WTC11 (cell line): ENCODE measurements around the gene TASL. TPM values are rescaled to one million over a fixed set of nuclear protein-coding genes. Genes with fewer than 3 reads are reported as not detected.

Experiments
- ATAC-seq: fragments of 200-7000 bp; cut with Tn5 transposase; 2 replicates; pipeline ENCODE4 v1.10.0; 2021; ENCODE audit warnings: mild to moderate bottlenecking, moderate library complexity
- CTCF ChIA-PET: fragments of 300-600 bp; sonication (Branson Sonifier 250); formaldehyde crosslinking; loops from one replicate; lab custom pipeline; 2021; ENCODE audit warnings: antibody characterized with exemption; lab: Charles Lee
- POLR2A ChIA-PET: fragments of 350-600 bp; sonication (Branson Sonifier 250); formaldehyde crosslinking; loops from one replicate; lab custom pipeline; 2021; ENCODE audit warnings: antibody characterized with exemption; lab: Charles Lee
- DNase-seq: peaks from one replicate; pipeline ENCODE4 v3.0.0; 2021; ENCODE audit warnings: low spot score
- H3K27ac Mint-ChIP-seq: 2 replicates; pipeline ENCODE4 v1.8.0; 2021; ENCODE audit warnings: mixed read lengths
- H3K27me3 Mint-ChIP-seq: 2 replicates; pipeline ENCODE4 v1.8.0; 2021; ENCODE audit warnings: low read depth, mild to moderate bottlenecking, moderate library complexity, mixed read lengths
- H3K36me3 Mint-ChIP-seq: 2 replicates; pipeline ENCODE4 v1.8.0; 2021; ENCODE audit warnings: mixed read lengths
- H3K4me1 Mint-ChIP-seq: 2 replicates; pipeline ENCODE4 v1.8.0; 2022; ENCODE audit warnings: mixed read lengths
- H3K4me3 Mint-ChIP-seq: 2 replicates; pipeline ENCODE4 v1.8.0; 2021; ENCODE audit warnings: mild to moderate bottlenecking, moderate library complexity, mixed read lengths
- H3K9me3 Mint-ChIP-seq: 2 replicates; pipeline ENCODE4 v1.8.0; 2021; ENCODE audit warnings: mixed read lengths
- CREB1 ChIP-seq: sonication (generic); formaldehyde crosslinking; IDR thresholded peaks from 2 replicates; pipeline ENCODE4 v1.8.0; 2023; ENCODE audit warnings: mild to moderate bottlenecking, missing genetic modification reagents
- E2F5 ChIP-seq: sonication (generic); formaldehyde crosslinking; IDR thresholded peaks from 2 replicates; pipeline ENCODE4 v1.8.1; 2022; ENCODE audit warnings: mild to moderate bottlenecking, moderate library complexity, missing genetic modification reagents
- FOXP4 ChIP-seq: sonication (generic); formaldehyde crosslinking; IDR thresholded peaks from 2 replicates; pipeline ENCODE4 v1.8.0; 2022; ENCODE audit warnings: mild to moderate bottlenecking, missing genetic modification reagents
- HMGXB4 ChIP-seq: sonication (generic); formaldehyde crosslinking; IDR thresholded peaks from 2 replicates; pipeline ENCODE4 v1.8.1; 2023; ENCODE audit warnings: mild to moderate bottlenecking, moderate library complexity, missing genetic modification reagents
- MAX ChIP-seq: sonication (generic); formaldehyde crosslinking; IDR thresholded peaks from 2 replicates; pipeline ENCODE4 v1.8.0; 2022; ENCODE audit warnings: mild to moderate bottlenecking, missing genetic modification reagents
- NR1H2 ChIP-seq: sonication (generic); formaldehyde crosslinking; IDR thresholded peaks from 2 replicates; pipeline ENCODE4 v1.9.0; 2021; ENCODE audit warnings: mild to moderate bottlenecking, moderate library complexity, missing genetic modification reagents
- NR3C1 ChIP-seq: sonication (generic); formaldehyde crosslinking; conservative IDR thresholded peaks from 2 replicates; pipeline ENCODE4 v1.8.1; 2023; ENCODE audit warnings: low read depth, mild to moderate bottlenecking, missing genetic modification reagents
- OVOL2 ChIP-seq: fragments of 250-450 bp; sonication (Bioruptor Pico); IDR thresholded peaks from 2 replicates; pipeline ENCODE4 v1.9.0; 2021; ENCODE audit warnings: mild to moderate bottlenecking, borderline replicate concordance
- PRRX2 ChIP-seq: fragments of 250-450 bp; sonication (Bioruptor Pico); IDR thresholded peaks from 2 replicates; pipeline ENCODE4 v1.8.0; 2021; ENCODE audit warnings: mild to moderate bottlenecking
- SMAD4 ChIP-seq: sonication (generic); formaldehyde crosslinking; IDR thresholded peaks from 2 replicates; pipeline ENCODE4 v1.8.0; 2022; ENCODE audit warnings: mild to moderate bottlenecking, missing genetic modification reagents
- ZBTB43 ChIP-seq: sonication (generic); formaldehyde crosslinking; IDR thresholded peaks from 2 replicates; pipeline ENCODE4 v1.8.1; 2023; ENCODE audit warnings: mild to moderate bottlenecking, missing genetic modification reagents
- ZNF232 ChIP-seq: sonication (generic); formaldehyde crosslinking; IDR thresholded peaks from 2 replicates; pipeline ENCODE4 v1.8.0; 2022; ENCODE audit warnings: mild to moderate bottlenecking, missing genetic modification reagents
- ZNF281 ChIP-seq: sonication (generic); formaldehyde crosslinking; IDR thresholded peaks from 2 replicates; pipeline ENCODE4 v1.8.0; 2023; ENCODE audit warnings: mild to moderate bottlenecking, missing genetic modification reagents
- ZNF423 ChIP-seq: fragments of 250-450 bp; sonication (Bioruptor Pico); IDR thresholded peaks from 2 replicates; pipeline ENCODE4 v2.1.2; 2022; ENCODE audit warnings: mild to moderate bottlenecking, moderate library complexity
- ZNF532 ChIP-seq: fragments of 250-450 bp; sonication (Bioruptor Pico); IDR thresholded peaks from 2 replicates; pipeline ENCODE4 v1.9.0; 2021; ENCODE audit warnings: mild to moderate bottlenecking, borderline replicate concordance
- total RNA-seq: library from RNA; stranded (reverse); gene quantifications from 3 replicates; pipeline ENCODE4 v1.2.3, GENCODE V29; 2021

The TASL gene
- total RNA-seq, 1 experiment from 2014 or later: not detected

GRCh38 chrX:30589146-30589888 is 11.8 kb upstream of the TASL start:
- no peaks in the 10 kb centered on the region for H3K36me3 Mint-ChIP-seq
- TF ChIP-seq HMGXB4 (no peak), NR3C1 (CRISPR knock-in tag) (no peak), OVOL2 (no peak), PRRX2 (CRISPR knock-in tag) (no peak), MAX (CRISPR knock-in tag) (no peak), ZNF532 (CRISPR knock-in tag) (no peak), SMAD4 (CRISPR knock-in tag) (no peak), ZNF281 (no peak), ZBTB43 (CRISPR knock-in tag) (no peak), E2F5 (no peak), ZNF232 (CRISPR knock-in tag) (no peak), CREB1 (CRISPR knock-in tag) (no peak), ZNF423 (CRISPR knock-in tag) (no peak), NR1H2 (no peak), FOXP4 (CRISPR knock-in tag) (no peak)
- CTCF ChIA-PET: interaction anchor here (0.6 kb wide), 1 partner anchor 82 kb away, joined by 3 read pairs; no protein-coding TSS in a partner anchor
- POLR2A ChIA-PET: no interaction called here
- no peaks in the 10 kb centered on the region for H3K9me3 Mint-ChIP-seq
- no peaks in the 10 kb centered on the region for H3K27me3 Mint-ChIP-seq
- DNase-seq (no peak), ATAC-seq (no peak)
- H3K4me1 Mint-ChIP-seq: peaks cover 5% of the 10 kb centered on the region
- no peak overlapping the region for H3K27ac Mint-ChIP-seq
- H3K4me3 Mint-ChIP-seq: no peak overlapping the region
